HEK293 (cell line): Measurements from ENCODE around the gene SMNDC1.

Experiments
- CTCF ChIA-PET: fragments of 350-600 bp; formaldehyde crosslinking; extraction: SDS; loops from one replicate; lab custom pipeline; 2021; ENCODE audit warnings: antibody characterized with exemption; lab: Yijun Ruan, JAX
- POLR2A ChIA-PET: fragments of 300-600 bp; formaldehyde crosslinking; extraction: SDS; loops from one replicate; lab custom pipeline; 2020; ENCODE audit warnings: antibody characterized with exemption, inconsistent platforms; lab: Yijun Ruan, JAX
- H3K27ac ChIP-seq: fragments of 200-500 bp; sonication (Bioruptor generic); 2 replicates; pipeline ENCODE4 v1.5.1; 2014; ENCODE audit warnings: low read depth, low read length, control low read depth, inconsistent platforms; ENCODE audit errors: extremely low read depth
- H3K36me3 ChIP-seq, 2 experiments: fragments of 200-500 bp in 1 of 2; sonication (Bioruptor generic) in 1 of 2; 1 replicate in 1 of 2; 2 replicates in 1 of 2; pipeline ENCODE4 v1.5.1; 2014 to 2017; ENCODE audit warnings: inconsistent platforms in 2 of 2, low read length in 2 of 2; ENCODE audit not compliant: control insufficient read depth in 2 of 2, insufficient read depth in 1 of 2
- H3K4me1 ChIP-seq: fragments of 200-500 bp; sonication (Bioruptor generic); 2 replicates; pipeline ENCODE4 v1.5.1; 2014; ENCODE audit warnings: mild to moderate bottlenecking, low read length, inconsistent platforms; ENCODE audit not compliant: control insufficient read depth, insufficient read depth
- H3K4me3 ChIP-seq: 2 replicates; pipeline ENCODE4 v1.5.1; 2011; ENCODE audit warnings: low read depth, mild to moderate bottlenecking, control low read depth, low read length, moderate library complexity
- H3K9me3 ChIP-seq: fragments of 200-500 bp; sonication (Bioruptor generic); 2 replicates; pipeline ENCODE4 v1.5.1; 2014; ENCODE audit warnings: low read depth, low read length, inconsistent platforms; ENCODE audit not compliant: control insufficient read depth, insufficient read depth
- GLI4 ChIP-seq: fragments of 450-650 bp; formaldehyde crosslinking; IDR thresholded peaks from 2 replicates; pipeline ENCODE4 v1.5.1; 2016; ENCODE audit warnings: missing biosample characterization, missing genetic modification characterization
- PRDM6 ChIP-seq: fragments of 450-650 bp; formaldehyde crosslinking; IDR thresholded peaks from 2 replicates; pipeline ENCODE4 v1.5.1; 2017; ENCODE audit warnings: missing biosample characterization, missing genetic modification characterization
- REPIN1 ChIP-seq: fragments of 450-650 bp; formaldehyde crosslinking; IDR thresholded peaks from 2 replicates; pipeline ENCODE4 v1.5.1; 2017; ENCODE audit warnings: missing biosample characterization, missing genetic modification characterization, low read depth
- WT1 ChIP-seq: fragments of 450-650 bp; formaldehyde crosslinking; IDR thresholded peaks from 2 replicates; pipeline ENCODE4 v1.5.1; 2016; ENCODE audit warnings: missing biosample characterization, missing genetic modification characterization
- ZFHX2 ChIP-seq: fragments of 450-650 bp; formaldehyde crosslinking; conservative IDR thresholded peaks from 2 replicates; pipeline ENCODE4 v1.5.1; 2016; ENCODE audit warnings: missing biosample characterization, missing genetic modification characterization
- ZFP37 ChIP-seq: fragments of 450-650 bp; formaldehyde crosslinking; IDR thresholded peaks from 2 replicates; pipeline ENCODE4 v1.5.1; 2016; ENCODE audit warnings: missing biosample characterization, missing genetic modification characterization
- ZNF121 ChIP-seq: fragments of 450-650 bp; formaldehyde crosslinking; IDR thresholded peaks from 2 replicates; pipeline ENCODE4 v1.5.1; 2016; ENCODE audit warnings: missing biosample characterization, missing genetic modification characterization
- ZNF140 ChIP-seq: fragments of 450-650 bp; formaldehyde crosslinking; IDR thresholded peaks from 2 replicates; pipeline ENCODE4 v1.5.1; 2016; ENCODE audit warnings: missing biosample characterization, missing genetic modification characterization
- ZNF157 ChIP-seq: fragments of 450-650 bp; formaldehyde crosslinking; IDR thresholded peaks from 2 replicates; pipeline ENCODE4 v1.5.1; 2016; ENCODE audit warnings: missing biosample characterization, missing genetic modification characterization
- ZNF16 ChIP-seq: fragments of 450-650 bp; formaldehyde crosslinking; IDR thresholded peaks from 2 replicates; pipeline ENCODE4 v1.5.1; 2016; ENCODE audit warnings: low read depth, missing biosample characterization, missing genetic modification characterization
- ZNF175 ChIP-seq: fragments of 450-650 bp; formaldehyde crosslinking; IDR thresholded peaks from 2 replicates; pipeline ENCODE4 v1.5.1; 2016; ENCODE audit warnings: missing biosample characterization, missing genetic modification characterization
- ZNF211 ChIP-seq: fragments of 450-650 bp; formaldehyde crosslinking; IDR thresholded peaks from 2 replicates; pipeline ENCODE4 v1.5.1; 2016; ENCODE audit warnings: low read depth, missing biosample characterization, missing genetic modification characterization
- ZNF214 ChIP-seq: fragments of 450-650 bp; formaldehyde crosslinking; IDR thresholded peaks from 2 replicates; pipeline ENCODE4 v1.5.1; 2017; ENCODE audit warnings: missing biosample characterization, mild to moderate bottlenecking, missing genetic modification characterization, borderline replicate concordance
- ZNF223 ChIP-seq: fragments of 450-650 bp; formaldehyde crosslinking; IDR thresholded peaks from 2 replicates; pipeline ENCODE4 v1.5.1; 2016; ENCODE audit warnings: missing biosample characterization, missing genetic modification characterization
- ZNF292 ChIP-seq: fragments of 450-650 bp; formaldehyde crosslinking; IDR thresholded peaks from 2 replicates; pipeline ENCODE4 v1.5.1; 2016; ENCODE audit warnings: low read depth, missing biosample characterization, missing genetic modification characterization, borderline replicate concordance
- ZNF354C ChIP-seq: fragments of 450-650 bp; formaldehyde crosslinking; IDR thresholded peaks from 2 replicates; pipeline ENCODE4 v1.5.1; 2016; ENCODE audit warnings: missing biosample characterization, missing genetic modification characterization, low read depth, borderline replicate concordance
- ZNF521 ChIP-seq: fragments of 450-650 bp; formaldehyde crosslinking; IDR thresholded peaks from 2 replicates; pipeline ENCODE4 v1.5.1; 2017; ENCODE audit warnings: missing biosample characterization, mild to moderate bottlenecking, missing genetic modification characterization
- ZNF544 ChIP-seq: fragments of 450-650 bp; formaldehyde crosslinking; IDR thresholded peaks from 2 replicates; pipeline ENCODE4 v1.5.0; 2017; ENCODE audit warnings: missing biosample characterization, missing genetic modification characterization
- ZNF626 ChIP-seq: fragments of 450-650 bp; sonication (Bioruptor Pico); formaldehyde crosslinking; IDR thresholded peaks from 2 replicates; pipeline ENCODE4 v1.5.1; 2018; ENCODE audit warnings: missing biosample characterization, missing genetic modification characterization, inconsistent platforms
- ZNF660 ChIP-seq: fragments of 450-650 bp; IDR thresholded peaks from 2 replicates; pipeline ENCODE4 v1.5.1; 2018; ENCODE audit warnings: missing biosample characterization, mild to moderate bottlenecking, missing genetic modification characterization
- ZNF670 ChIP-seq: fragments of 450-650 bp; formaldehyde crosslinking; IDR thresholded peaks from 2 replicates; pipeline ENCODE4 v1.5.1; 2016; ENCODE audit warnings: missing biosample characterization, missing genetic modification characterization, low read depth
- ZNF677 ChIP-seq: fragments of 450-650 bp; IDR thresholded peaks from 2 replicates; pipeline ENCODE4 v1.5.0; 2018; ENCODE audit warnings: missing biosample characterization, mild to moderate bottlenecking, missing genetic modification characterization, moderate library complexity
- ZNF707 ChIP-seq: fragments of 450-650 bp; formaldehyde crosslinking; IDR thresholded peaks from 2 replicates; pipeline ENCODE4 v1.5.1; 2016; ENCODE audit warnings: missing biosample characterization, missing genetic modification characterization
- ZSCAN30 ChIP-seq: fragments of 450-650 bp; IDR thresholded peaks from 2 replicates; pipeline ENCODE4 v1.5.1; 2018; ENCODE audit warnings: missing biosample characterization, mild to moderate bottlenecking, missing genetic modification characterization, moderate library complexity
- TF ChIP-seq, protein P1 (sequence below): fragments of 450-650 bp; formaldehyde crosslinking; IDR thresholded peaks from 2 replicates; pipeline ENCODE4 v1.5.1; 2017; ENCODE audit warnings: missing biosample characterization, missing genetic modification characterization
- TF ChIP-seq, protein P2 (sequence below): fragments of 450-650 bp; formaldehyde crosslinking; IDR thresholded peaks from 2 replicates; pipeline ENCODE4 v1.5.1; 2016; ENCODE audit warnings: missing biosample characterization, missing genetic modification characterization
- TF ChIP-seq, protein P3 (sequence below): fragments of 450-650 bp; formaldehyde crosslinking; IDR thresholded peaks from 2 replicates; pipeline ENCODE4 v1.5.1; 2016; ENCODE audit warnings: missing biosample characterization, missing genetic modification characterization

SMNDC1 gene

GRCh38 chr10:110335314-110336064 lies 30.8 kb upstream of the SMNDC1 start:
- ChIA-PET CTCF (interaction anchor here (1.0 to 1.6 kb wide), 3 partner anchors 17 to 147 kb away, joined by 3 to 6 read pairs (median 3); no protein-coding TSS in a partner anchor), POLR2A (interaction anchor here (1.2 kb wide), 1 partner anchor 17 kb away, joined by 3 read pairs; no protein-coding TSS in a partner anchor)
- Histone ChIP-seq H3K9me3 (no peaks in the 10 kb centered on the region), H3K27ac (no peak overlapping the region), H3K4me1 (peaks cover 3% of the 10 kb centered on the region; the same call in 1 of the 2 replicates), H3K4me3 (no peak overlapping the region), H3K36me3 (no peaks in the 10 kb centered on the region)
- TF ChIP-seq ZFP37 (tag by site-specific recombination) (no peak), ZSCAN30 (tag by site-specific recombination) (no peak), ZNF521 (tag by site-specific recombination) (no peak), ZNF660 (no peak), ZNF16 (tag by site-specific recombination) (no peak), ZNF677 (tag by site-specific recombination) (no peak), WT1 (tag by site-specific recombination) (no peak), ZNF292 (tag by site-specific recombination) (no peak), ZNF670 (tag by site-specific recombination) (no peak), ZNF544 (no peak), PRDM6 (tag by site-specific recombination) (no peak), ZFHX2 (tag by site-specific recombination) (no peak)
- TF ChIP-seq, protein P1, sequence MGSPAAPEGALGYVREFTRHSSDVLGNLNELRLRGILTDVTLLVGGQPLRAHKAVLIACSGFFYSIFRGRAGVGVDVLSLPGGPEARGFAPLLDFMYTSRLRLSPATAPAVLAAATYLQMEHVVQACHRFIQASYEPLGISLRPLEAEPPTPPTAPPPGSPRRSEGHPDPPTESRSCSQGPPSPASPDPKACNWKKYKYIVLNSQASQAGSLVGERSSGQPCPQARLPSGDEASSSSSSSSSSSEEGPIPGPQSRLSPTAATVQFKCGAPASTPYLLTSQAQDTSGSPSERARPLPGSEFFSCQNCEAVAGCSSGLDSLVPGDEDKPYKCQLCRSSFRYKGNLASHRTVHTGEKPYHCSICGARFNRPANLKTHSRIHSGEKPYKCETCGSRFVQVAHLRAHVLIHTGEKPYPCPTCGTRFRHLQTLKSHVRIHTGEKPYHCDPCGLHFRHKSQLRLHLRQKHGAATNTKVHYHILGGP (tag by site-specific recombination), result no peak
- TF ChIP-seq, protein P2, sequence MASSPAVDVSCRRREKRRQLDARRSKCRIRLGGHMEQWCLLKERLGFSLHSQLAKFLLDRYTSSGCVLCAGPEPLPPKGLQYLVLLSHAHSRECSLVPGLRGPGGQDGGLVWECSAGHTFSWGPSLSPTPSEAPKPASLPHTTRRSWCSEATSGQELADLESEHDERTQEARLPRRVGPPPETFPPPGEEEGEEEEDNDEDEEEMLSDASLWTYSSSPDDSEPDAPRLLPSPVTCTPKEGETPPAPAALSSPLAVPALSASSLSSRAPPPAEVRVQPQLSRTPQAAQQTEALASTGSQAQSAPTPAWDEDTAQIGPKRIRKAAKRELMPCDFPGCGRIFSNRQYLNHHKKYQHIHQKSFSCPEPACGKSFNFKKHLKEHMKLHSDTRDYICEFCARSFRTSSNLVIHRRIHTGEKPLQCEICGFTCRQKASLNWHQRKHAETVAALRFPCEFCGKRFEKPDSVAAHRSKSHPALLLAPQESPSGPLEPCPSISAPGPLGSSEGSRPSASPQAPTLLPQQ (tag by site-specific recombination), result no peak

- no peaks in the 10 kb centered on the region for H3K36me3 ChIP-seq
- no peak overlapping the region for H3K27ac ChIP-seq
- ChIA-PET CTCF (interaction anchor here (0.7 to 1.6 kb wide), 8 partner anchors 19 to 267 kb away, joined by 3 to 6 read pairs (median 4); no protein-coding TSS in a partner anchor), POLR2A (no interaction called here)
- H3K4me1 ChIP-seq, result peaks cover 3% of the 10 kb centered on the region; the same call in 1 of the 2 replicates
- no peaks in the 10 kb centered on the region for H3K9me3 ChIP-seq
- H3K4me3 ChIP-seq, result no peak overlapping the region
- TF ChIP-seq ZNF707 (tag by site-specific recombination) (no peak), ZNF211 (tag by site-specific recombination) (no peak), ZNF121 (no peak), REPIN1 (no peak), ZNF140 (tag by site-specific recombination) (no peak), GLI4 (tag by site-specific recombination) (no peak), ZNF223 (tag by site-specific recombination) (no peak), ZNF214 (no peak), ZNF626 (tag by site-specific recombination) (no peak), ZNF175 (tag by site-specific recombination) (no peak), ZNF157 (no peak), ZNF354C (tag by site-specific recombination) (no peak)
- TF ChIP-seq, protein P3, sequence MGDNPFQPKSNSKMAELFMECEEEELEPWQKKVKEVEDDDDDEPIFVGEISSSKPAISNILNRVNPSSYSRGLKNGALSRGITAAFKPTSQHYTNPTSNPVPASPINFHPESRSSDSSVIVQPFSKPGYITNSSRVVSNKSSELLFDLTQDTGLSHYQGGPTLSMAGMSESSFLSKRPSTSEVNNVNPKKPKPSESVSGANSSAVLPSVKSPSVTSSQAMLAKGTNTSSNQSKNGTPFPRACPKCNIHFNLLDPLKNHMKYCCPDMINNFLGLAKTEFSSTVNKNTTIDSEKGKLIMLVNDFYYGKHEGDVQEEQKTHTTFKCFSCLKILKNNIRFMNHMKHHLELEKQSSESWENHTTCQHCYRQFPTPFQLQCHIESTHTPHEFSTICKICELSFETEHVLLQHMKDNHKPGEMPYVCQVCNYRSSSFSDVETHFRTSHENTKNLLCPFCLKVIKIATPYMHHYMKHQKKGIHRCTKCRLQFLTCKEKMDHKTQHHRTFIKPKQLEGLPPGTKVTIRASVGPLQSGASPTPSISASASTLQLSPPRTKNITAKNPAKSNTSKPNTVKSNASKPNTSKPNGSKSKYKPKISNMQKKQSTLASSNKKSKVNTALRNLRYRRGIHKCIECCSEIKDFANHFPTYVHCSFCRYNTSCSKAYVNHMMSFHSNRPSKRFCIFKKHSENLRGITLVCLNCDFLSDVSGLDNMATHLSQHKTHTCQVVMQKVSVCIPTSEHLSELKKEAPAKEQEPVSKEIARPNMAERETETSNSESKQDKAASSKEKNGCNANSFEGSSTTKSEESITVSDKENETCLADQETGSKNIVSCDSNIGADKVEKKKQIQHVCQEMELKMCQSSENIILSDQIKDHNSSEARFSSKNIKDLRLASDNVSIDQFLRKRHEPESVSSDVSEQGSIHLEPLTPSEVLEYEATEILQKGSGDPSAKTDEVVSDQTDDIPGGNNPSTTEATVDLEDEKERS, result no peak
Measured at GRCh38 chr10:110334061-110334656, 29.4 kb upstream of the SMNDC1 start.
